Type B pancreatic cell (in vitro differentiated cells): Measurements from ENCODE around the gene TSR2. TPM values are rescaled to one million over a fixed set of nuclear protein-coding genes. Genes with fewer than 3 reads are reported as not detected.
A peak's percentile ranks its signal among the peaks of the same experiment; 100 is the strongest.

Experiments
- DNase-seq: peaks from one replicate; pipeline ENCODE4 v3.0.0; 2021; ENCODE audit warnings: mixed read lengths; ENCODE audit not compliant: unreplicated experiment; ENCODE audit errors: extremely low spot score
- H3K27ac Mint-ChIP-seq: 2 replicates; pipeline ENCODE4 v1.8.0; 2021; ENCODE audit warnings: mild to moderate bottlenecking, mixed read lengths
- H3K27me3 Mint-ChIP-seq: 2 replicates; pipeline ENCODE4 v1.8.0; 2021; ENCODE audit warnings: mixed read lengths
- H3K36me3 Mint-ChIP-seq: 2 replicates; pipeline ENCODE4 v1.8.0; 2021; ENCODE audit warnings: mixed read lengths
- H3K4me1 Mint-ChIP-seq: one replicate; pipeline ENCODE4 v1.8.0; 2021; ENCODE audit warnings: mixed read lengths; ENCODE audit not compliant: unreplicated experiment
- H3K4me3 Mint-ChIP-seq: 2 replicates; pipeline ENCODE4 v1.8.0; 2021; ENCODE audit warnings: mild to moderate bottlenecking, mixed read lengths
- H3K9me3 Mint-ChIP-seq: 2 replicates; pipeline ENCODE4 v1.8.0; 2021; ENCODE audit warnings: mixed read lengths
- total RNA-seq: library from RNA; stranded (reverse); gene quantifications from 2 replicates; pipeline ENCODE4 v1.2.1, GENCODE V29; 2021; ENCODE audit warnings: low replicate concordance
- TF ChIP-seq, protein P1 (sequence below): fragments of 200-600 bp; sonication (generic); conservative IDR thresholded peaks from 2 replicates; pipeline ENCODE4 v1.5.0; 2021; ENCODE audit warnings: antibody characterized with exemption, mild to moderate bottlenecking

TSR2 gene
- total RNA-seq, 1 donor from 2014 or later, result 39.1 TPM

DNA sequence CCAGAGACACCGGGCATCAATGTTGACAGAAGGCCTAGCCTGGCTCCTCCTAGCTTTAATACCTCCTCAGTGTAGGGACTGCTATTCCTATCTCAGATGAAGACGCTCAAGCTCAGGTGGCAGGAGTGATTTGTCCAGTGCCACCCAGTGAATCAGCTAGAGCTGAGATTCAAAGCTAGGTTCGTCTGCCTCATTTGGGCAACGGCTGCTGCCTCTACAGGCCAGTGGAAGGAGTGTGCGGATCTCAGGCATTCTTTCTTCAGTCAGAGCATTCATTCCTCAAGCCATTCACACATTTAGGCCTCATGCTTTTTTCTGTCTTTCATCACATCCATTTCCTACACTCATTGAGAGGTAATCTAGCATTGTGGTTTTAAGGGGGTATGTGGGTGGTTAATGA lies 7.3 kb downstream of the TSR2 start:
- no peak for DNase-seq
- no peaks in the 10 kb centered on the region for H3K27me3 Mint-ChIP-seq
- no peak overlapping the region for H3K4me3 Mint-ChIP-seq
- TF ChIP-seq, protein P1, sequence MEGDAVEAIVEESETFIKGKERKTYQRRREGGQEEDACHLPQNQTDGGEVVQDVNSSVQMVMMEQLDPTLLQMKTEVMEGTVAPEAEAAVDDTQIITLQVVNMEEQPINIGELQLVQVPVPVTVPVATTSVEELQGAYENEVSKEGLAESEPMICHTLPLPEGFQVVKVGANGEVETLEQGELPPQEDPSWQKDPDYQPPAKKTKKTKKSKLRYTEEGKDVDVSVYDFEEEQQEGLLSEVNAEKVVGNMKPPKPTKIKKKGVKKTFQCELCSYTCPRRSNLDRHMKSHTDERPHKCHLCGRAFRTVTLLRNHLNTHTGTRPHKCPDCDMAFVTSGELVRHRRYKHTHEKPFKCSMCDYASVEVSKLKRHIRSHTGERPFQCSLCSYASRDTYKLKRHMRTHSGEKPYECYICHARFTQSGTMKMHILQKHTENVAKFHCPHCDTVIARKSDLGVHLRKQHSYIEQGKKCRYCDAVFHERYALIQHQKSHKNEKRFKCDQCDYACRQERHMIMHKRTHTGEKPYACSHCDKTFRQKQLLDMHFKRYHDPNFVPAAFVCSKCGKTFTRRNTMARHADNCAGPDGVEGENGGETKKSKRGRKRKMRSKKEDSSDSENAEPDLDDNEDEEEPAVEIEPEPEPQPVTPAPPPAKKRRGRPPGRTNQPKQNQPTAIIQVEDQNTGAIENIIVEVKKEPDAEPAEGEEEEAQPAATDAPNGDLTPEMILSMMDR, result peak; percentile 48
- H3K27ac Mint-ChIP-seq, result no peak overlapping the region
- H3K4me1 Mint-ChIP-seq, result no peaks in the 10 kb centered on the region
- peaks cover 8% of the 10 kb centered on the region for H3K36me3 Mint-ChIP-seq
- H3K9me3 Mint-ChIP-seq, result no peaks in the 10 kb centered on the region

GRCh38 chrX:54449929-54450328 lies 9.7 kb downstream of the TSR2 start:
- H3K4me3 Mint-ChIP-seq, result no peak overlapping the region
- no peaks in the 10 kb centered on the region for H3K4me1 Mint-ChIP-seq
- peaks cover 13% of the 10 kb centered on the region for H3K36me3 Mint-ChIP-seq
- H3K27ac Mint-ChIP-seq, result no peak overlapping the region
- TF ChIP-seq, protein P1, result no peak
- H3K27me3 Mint-ChIP-seq, result no peaks in the 10 kb centered on the region
- DNase-seq, result no peak
- no peaks in the 10 kb centered on the region for H3K9me3 Mint-ChIP-seq

- Mint-ChIP-seq H3K4me1 (no peaks in the 10 kb centered on the region), H3K27me3 (no peaks in the 10 kb centered on the region), H3K4me3 (no peak overlapping the region), H3K36me3 (peaks cover 10% of the 10 kb centered on the region), H3K9me3 (no peaks in the 10 kb centered on the region), H3K27ac (no peak overlapping the region)
- TF ChIP-seq, protein P1, result peak; percentile 66
- DNase-seq, result no peak
Measured at GRCh38 chrX:54452920-54453319, 12.7 kb downstream of the TSR2 start.

- TF ChIP-seq, protein P1, result no peak
- DNase-seq, result no peak
- no peak overlapping the region for H3K4me3 Mint-ChIP-seq
- no peaks in the 10 kb centered on the region for H3K36me3 Mint-ChIP-seq
- H3K4me1 Mint-ChIP-seq, result no peaks in the 10 kb centered on the region
- no peaks in the 10 kb centered on the region for H3K27me3 Mint-ChIP-seq
- H3K27ac Mint-ChIP-seq, result no peak overlapping the region
- H3K9me3 Mint-ChIP-seq, result no peaks in the 10 kb centered on the region
Measured at GRCh38 chrX:54470054-54470760, 30.0 kb downstream of the TSR2 start.

- H3K9me3 Mint-ChIP-seq, result no peaks in the 10 kb centered on the region
Measured at GRCh38 chrX:54473993-54474859, 34.0 kb downstream of the TSR2 start.

More at GRCh38 chrX:54473993-54474859, 34.0 kb downstream of the TSR2 start:
- TF ChIP-seq, protein P1, result no peak
- no peak overlapping the region for H3K4me3 Mint-ChIP-seq
- no peaks in the 10 kb centered on the region for H3K27me3 Mint-ChIP-seq
- H3K27ac Mint-ChIP-seq, result no peak overlapping the region
- no peak for DNase-seq
- H3K4me1 Mint-ChIP-seq, result peaks cover 1% of the 10 kb centered on the region
- H3K36me3 Mint-ChIP-seq, result no peaks in the 10 kb centered on the region
